GM18502 (cell line): ENCODE measurements around the gene FYB1.
A peak's percentile ranks its signal among the peaks of the same experiment; 100 is the strongest.

Source experiments
- ATAC-seq: cut with Tn5 transposase; IDR thresholded peaks from one replicate; pipeline ENCODE4 v1.9.1; 2021; ENCODE audit warnings: mild to moderate bottlenecking; ENCODE audit not compliant: unreplicated experiment, poor library complexity

FYB1 gene

DNA sequence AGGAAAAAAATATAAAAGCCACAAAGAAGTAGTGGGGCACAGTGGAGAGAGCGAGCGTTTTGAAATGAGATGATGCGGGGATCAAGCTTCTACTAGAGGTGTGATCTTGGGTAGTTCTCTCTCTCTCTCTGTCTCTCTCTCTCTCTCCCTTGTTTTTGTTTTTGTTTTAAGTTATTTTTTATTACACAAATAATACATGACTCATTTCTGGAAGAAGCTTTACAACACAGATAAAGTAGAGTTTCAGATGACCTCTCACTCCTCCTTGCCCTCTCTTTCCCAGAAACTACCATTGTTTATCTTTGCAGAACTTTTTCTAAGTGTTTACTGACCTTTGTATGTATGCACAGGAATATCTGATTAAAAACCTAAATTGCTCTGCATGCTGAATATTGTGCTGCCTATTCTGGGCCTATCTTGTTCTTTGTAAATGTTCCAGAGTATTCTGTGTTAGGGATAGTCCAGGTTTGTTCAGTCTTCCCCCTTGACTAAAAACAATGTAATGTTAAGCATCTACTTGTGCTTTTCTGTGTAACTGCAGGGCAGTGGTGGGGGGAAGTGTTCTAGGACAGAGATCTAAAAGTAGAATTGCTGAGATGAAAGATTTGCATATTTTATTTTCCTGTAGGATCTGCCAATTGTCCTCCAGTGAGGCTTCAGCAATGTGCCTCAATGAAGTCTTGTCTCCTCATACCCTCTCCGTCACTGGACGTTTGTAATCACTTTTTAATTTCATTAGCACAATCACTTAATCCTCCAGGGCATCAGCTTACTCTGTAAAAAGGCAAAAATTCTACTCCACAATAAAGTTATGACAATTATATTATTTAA is 52.0 kb downstream of the FYB1 start:
- no peak for ATAC-seq

DNA sequence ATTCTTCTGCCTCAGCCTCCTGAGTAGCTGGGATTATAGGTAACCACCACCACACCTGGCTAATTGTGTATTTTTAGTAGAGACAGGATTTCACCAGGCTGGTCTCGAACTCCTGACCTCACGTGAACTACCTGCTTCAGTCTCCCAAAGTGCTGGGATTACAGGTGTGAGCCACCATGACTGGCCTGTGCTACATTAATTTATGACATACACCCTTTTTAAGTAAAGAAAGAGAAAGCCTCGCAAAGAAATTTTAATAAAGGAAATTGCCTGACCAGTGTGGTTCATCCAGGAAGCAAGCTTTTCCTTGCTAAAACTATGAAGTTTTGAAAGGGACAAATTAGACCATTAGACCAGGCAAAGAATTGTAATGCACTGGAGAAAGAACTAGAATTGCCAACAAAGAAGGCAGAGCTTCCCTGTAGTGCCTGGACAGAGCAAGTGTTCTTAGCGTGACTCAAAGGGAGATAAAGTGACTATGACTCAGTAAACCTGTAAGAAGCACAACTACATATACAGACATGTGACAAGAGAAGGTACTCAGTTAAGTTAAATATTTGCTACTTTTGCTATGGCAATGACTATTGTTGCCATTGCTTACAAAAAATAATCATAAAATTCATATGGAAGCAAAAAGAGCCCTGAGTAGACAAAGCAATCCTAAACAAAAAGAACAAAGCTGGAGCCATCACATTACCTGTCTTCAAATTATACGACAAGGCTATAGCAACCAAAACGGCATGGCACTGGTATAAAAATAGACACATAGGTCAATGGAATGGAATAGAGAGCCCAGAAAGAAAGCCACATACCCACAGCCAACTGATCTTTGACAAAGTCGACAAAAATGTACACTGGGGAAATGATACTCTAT is 54.6 kb downstream of the FYB1 start:
- peak; percentile 69 for ATAC-seq

DNA sequence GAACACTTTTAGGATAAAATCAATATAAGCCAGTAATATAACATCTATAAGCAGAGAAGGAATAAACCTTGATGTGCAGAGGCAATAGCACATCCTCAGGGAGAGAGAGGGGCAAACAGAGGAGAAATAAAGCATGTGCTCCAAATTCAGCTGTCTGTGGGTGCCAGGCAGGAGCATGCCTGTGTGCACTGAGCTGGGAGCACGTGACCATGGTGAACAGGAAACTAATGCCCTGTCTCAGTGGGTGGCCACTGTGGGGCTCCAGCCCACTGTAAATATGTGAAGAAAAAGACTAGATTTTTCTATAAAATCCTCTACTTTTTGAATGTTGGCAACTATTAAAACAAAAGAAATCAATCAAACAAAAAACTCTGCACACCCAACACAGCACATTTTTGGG is 55.3 kb downstream of the FYB1 start:
- ATAC-seq, result no peak

DNA sequence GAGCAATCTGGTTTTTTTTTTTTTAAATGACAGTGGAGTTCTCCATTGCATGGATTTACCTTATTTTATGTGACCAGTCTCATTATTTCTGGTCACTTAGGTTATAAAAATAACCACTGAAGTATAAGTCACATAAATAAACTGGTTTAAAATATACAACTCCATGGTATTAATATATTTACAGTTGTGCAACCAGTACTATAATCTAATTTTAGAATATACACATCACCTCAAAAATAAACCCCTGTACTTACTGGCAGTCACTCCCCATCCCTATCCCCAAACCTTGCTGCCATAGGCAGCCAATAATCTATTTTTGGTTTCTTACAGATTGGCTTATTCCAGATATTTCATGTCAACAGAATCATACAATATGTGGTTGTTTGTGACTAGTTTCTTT is 57.8 kb downstream of the FYB1 start:
- no peak for ATAC-seq

DNA sequence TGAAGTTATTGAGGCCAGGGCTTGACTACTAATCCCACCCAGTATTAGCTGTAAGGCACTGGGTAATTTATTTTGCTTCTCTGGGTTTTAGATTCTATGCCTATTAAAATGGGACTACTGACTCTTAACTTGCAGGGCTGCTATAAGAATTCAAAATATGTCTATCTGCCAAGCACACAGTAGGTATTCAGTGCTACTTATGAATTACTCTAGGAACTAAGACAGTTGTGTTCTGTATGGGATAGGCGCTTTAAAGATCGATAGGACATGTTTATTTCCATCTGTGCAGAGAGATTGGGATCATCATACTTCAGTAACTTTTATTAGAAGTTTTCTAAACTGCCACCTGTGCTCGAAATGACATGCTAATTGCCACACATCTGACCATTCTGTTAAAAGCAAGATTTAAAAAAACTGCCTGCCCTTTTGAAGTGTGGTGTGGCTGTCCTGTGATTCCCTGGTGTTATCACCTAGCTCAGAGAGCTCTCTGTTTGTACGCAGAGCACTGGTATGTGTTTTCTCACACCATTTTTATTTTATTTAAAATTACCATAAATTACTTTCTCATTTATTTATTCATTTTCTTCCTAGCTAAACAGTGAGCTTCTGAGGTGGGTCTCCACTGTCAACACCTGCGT is 58.7 kb downstream of the FYB1 start:
- no peak for ATAC-seq

DNA sequence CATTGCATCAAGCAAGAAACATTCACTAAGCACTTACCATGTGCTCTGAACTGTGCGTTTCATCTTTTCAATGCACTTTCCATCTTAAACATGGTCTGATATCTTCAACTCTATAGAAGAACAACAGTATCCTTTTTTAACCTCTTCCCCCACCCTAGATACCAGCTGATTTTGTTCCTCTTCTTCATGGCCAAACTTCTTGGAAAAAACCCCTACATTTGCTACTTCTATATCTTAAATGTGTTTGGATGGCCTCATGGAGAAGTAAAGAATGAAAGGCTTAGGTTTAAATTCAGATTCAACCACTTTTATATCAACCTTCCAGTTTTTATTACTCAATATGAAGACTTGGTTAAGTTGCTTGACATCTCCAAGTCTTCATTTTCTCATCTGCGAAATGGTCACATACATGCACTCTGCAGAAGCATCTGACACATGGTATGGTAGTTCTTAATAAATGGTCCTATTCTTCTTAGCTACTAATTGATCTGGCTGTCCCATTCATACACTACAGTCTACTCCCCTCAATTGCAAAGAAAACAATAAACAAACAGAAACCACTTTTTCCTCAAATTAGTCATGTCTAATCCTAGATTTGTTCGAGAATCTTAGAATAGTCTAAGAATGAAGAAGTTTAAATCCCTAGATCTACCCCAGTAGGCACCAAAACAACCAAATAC is 59.4 kb downstream of the FYB1 start:
- no peak for ATAC-seq

DNA sequence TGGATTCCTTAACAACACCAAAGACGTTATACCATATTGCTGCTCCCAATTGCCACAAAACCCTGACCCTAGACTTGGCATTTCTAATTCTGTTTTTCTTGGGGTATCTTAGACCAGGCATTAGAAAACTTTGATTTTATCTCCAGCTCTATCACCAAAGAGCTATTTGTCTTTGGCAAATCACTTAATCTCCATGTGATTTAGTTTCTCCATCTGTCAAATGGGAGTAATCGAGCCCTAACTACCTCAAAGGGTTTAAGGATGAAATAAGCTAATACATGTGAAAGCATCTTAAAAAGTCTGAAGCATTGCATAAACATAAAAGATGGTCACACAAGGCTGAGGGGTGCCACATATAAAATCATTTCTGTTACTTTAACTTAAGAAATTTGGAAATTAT is 60.6 kb downstream of the FYB1 start:
- ATAC-seq, result no peak

DNA sequence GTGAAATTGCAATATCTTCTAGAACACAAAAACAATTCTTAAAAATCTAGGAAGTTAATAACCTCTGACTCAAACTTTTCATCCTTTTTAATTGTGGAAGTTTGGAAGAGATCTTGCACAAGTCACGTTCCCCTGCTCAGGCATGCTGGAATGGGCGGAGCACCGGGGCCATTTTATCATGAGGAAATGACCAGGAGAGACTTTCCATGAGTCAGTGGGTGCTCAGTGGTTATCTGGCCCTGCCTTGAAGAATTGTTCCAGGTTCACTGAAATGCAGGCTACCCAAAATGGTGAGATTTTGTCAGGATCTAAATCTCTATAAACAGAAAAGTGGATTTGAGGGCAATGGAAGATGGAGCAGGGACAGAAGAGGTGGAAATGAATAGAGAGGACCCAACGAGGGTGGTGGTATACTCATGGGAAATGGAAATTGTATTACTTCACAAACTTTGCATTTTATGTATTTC is 61.2 kb downstream of the FYB1 start:
- ATAC-seq, result no peak

DNA sequence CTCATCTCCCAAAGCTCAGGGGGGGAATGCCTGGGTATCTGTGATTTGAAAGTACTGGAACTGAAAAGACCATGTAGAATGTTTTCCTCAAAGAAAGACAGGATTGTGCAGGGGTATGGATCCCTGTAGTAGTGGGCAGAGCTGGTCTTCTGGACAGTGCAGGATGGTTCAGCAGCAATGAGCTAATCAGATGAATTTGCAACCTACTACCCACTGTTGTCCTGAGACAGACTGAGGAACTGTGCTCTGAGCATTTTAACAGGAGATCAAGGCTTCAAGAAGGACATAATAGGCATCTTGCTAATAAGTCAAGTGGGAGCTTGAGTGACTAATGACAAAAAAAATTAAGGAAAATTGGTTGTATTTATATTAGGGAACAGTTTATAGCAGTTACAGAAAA is 61.7 kb downstream of the FYB1 start:
- ATAC-seq, result no peak

DNA sequence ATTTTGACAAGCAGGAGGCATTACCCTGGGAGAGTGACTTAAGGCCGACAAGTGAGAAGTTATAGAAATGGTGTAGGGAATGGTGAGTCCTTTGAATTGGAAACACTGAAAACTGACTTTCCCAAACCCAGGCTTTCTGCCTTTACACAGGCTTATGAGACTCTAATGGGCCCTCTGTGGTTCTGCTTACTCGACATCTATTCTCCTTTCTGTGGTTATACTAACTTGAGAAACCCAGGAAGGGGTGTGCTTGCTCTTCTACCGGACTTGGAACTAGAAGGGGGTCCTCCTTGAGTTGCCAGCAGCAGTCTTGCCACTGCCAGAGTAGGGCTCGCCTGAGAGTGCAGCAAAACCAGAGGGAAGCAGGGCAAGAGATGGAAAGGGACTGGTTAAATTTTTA is 63.3 kb downstream of the FYB1 start:
- ATAC-seq, result no peak

DNA sequence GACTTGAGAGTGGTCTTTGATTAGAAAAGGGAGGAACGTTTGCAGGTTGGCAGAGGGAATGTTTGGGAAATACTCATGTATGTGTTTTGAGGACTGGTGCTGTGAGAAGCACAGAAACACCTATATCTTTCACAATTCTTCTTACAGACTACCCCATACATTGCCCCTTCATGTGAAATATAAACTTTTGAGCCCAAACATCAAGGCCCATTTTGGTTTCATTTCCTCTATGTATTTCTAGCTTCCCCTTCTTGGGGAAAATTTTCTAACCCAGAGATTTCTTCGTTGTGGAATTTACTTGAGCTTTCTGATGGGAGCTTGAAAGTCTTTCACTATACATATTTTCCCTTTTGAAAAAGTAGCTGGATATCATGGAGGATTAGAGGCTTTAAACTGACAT is 67.6 kb downstream of the FYB1 start:
- ATAC-seq, result no peak

DNA sequence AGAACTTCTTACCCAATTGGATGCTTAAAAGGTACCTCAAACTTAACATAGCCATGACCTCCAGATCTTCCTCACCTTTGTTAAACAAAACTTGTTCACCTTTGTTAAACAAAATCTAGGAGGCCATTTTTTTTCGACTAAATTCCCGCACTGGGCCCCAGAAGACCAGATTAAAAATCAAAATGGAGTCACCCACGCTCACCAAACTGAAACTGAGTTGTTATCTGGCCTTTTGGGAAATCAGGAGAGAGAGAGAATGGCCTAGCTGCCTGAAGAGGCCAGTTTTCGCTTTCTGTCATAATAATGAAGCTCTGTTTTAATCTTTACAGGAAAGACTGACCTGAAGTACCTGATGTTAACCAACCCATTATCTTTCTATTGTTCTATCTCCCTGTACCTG is 69.4 kb downstream of the FYB1 start:
- no peak for ATAC-seq

DNA sequence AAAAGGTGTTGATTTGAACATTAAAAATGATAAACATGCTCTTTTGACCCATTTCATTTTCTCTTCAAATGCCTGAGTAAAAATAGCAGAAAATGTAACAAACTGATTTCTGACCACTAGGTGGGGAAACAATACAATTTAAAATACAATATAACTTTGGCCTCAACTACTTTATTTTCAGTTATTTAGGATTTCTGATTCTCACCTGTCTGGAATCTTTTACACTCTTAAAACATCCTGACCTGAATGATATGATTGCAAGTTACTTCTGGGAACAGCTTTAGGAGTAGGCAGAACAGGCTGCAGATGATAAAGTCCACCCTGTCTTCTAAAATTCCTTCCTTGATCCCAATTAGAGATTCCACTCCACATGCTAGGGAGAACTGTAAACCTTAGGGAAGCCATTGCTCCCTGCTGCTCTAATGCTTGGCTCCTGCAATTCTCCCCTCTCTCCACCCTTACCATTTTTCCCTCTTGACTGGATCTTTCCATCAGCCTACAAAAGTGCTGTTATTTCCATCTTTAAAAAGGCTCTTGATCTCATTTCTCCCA is 70.3 kb downstream of the FYB1 start:
- ATAC-seq, result no peak

DNA sequence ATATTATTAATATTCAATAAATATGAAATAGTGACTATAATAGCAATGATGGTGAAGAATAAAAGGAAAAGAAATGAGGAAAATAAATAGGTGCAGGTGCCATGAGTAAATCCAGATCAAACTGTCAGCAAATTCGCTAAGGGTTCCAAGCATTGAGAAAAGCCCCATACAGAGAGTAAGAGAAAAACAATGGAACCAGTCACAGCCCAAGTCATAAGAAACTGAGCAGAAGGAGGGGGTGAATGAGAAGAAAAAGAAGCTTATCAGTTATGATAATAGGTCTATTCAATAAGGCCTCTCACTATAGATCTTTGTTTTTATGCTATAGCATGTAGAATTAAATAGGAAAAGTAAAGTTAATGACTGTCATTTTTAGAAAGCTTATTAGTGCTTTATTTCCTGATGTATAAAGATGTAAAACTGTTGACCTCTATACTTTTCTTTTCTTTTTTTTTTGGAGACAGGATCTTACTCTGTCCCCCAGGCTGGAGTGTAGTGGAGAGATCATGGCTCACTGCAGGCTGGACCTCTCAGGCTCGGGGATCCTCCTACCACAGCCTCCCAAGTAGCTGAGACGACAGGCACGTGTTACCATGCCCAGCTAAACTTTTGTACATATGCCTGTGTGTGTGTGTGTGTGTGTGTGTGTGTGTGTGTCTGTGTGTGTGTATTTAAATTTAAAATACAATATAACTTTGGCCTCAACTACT is 72.4 kb downstream of the FYB1 start:
- ATAC-seq, result no peak

DNA sequence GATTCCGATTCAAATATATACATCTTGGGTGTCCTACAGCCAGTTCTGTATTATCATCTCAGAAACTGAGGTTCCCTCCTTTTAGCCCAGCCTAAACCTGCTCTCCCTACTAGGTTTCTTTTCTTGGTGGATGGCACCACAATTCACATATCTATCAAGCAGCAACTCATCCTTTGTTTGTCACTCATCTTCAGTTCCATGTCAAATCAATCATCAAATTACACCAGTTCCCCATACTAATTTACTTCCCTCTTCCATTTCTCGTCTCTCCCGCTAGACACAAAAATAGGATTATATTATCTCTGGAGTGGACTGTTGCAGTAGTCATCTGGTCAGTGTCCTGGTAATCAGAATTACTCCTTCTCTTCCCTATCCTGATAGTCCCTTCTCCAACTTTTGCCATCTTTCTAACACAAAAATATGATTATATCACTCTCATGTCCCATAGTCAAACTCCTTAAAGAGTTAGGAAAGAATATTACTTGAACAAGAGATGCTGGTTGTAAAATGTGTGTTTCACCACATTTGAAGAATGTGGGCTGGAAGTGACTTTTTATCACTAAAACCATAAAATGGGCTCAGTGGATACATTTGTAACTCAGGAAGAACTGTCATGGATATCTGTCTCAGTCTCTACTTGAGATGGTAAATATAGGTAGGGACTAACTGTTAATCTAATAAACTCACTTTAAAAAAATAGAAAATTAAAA is 76.1 kb downstream of the FYB1 start:
- ATAC-seq, result no peak

DNA sequence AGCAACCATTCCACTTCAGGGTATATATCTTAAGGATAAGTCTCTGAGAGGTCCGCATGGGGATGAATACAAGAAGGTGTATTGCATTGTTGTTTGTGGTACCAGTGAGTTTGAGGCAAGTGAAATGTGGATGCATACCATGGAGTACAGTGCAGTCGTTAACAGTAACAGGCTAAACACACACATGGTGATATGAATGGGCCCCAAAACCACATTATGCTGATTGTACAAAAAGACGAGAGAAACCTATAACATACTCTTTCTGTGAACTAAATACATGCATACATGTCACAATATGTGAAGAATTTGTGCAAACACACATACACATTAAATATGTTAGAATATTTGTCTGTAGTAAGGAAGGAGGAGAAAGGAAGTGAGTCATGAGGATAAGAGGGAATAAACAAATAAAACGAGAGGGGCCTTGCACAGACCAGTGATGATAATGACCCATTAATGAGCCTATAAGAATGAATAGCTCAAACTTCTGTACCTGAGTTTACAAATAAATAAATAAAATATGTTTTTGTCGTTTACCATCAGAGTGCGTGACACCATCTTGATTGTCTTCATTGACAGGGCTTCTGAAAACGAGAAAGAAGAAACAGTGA is 78.7 kb downstream of the FYB1 start:
- no peak for ATAC-seq

DNA sequence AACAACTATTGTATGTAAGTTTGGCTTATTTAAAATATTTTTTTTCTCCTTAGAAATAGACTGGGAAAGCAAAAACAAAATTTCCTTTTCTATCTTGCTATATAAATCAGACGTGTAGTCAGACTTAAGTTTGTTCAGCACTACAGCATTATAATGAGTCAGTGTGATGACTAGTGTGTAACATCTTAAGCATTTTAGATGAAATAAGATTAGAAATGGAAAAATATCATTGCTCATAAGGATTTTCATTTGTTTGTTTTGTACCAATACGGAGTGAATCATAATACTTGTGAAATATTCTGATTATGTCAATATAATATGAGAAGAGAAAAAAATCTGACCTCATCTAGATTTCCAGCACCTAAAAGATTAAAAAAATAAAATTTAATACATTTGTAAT is 80.5 kb downstream of the FYB1 start:
- no peak for ATAC-seq

DNA sequence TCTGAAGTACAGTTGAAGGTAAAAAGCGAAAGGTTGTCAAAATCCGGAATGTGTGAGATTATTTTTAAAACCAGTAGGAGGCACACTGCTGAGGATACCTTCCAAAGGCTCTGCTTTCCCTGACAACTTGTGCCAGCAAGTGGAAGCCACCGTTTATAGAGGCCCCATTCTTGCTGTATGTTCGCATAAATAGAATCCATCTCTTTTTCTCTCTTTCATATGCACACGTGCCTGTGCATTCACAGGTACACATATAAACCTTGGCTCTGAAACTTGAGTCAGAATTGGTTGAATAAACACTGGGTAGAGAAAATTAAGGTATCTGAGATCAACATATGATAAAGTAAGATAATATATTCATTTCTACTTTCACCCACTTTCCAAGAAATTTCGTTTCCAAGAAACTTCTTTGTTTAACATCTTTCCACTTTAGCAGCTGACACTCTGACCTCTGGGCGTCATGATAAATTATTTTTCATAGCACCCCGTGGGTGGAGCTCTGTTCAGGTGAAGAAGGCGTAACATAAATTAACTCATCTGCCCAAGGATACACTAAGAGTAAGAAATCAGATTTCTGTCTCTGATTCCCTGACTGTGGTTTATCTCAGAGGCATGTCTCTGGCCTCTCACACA is 81.4 kb downstream of the FYB1 start:
- no peak for ATAC-seq
